Peyer's patch (tissue), 4 donors: ENCODE results near the gene ATP13A4. TPM values are rescaled to one million over a fixed set of nuclear protein-coding genes. Genes with fewer than 3 reads are reported as not detected.
"Not testable (repeated sequence)": the region's sequence is repeated elsewhere in the genome, so short reads cannot be mapped to it uniquely, and the experiment has no call there.

ENCODE experiments used
- DNase-seq, 3 donors: peaks; one replicate each; pipeline ENCODE4 v3.0.0-alpha.2; 2017 to 2019
- H3K27ac ChIP-seq, 4 donors: fragments of 200-600 bp; sonication (generic); one replicate each; pipeline ENCODE4 v1.5.1; 2016 to 2019
- H3K27me3 ChIP-seq, 2 donors: fragments of 200-600 bp; sonication (generic); one replicate each; pipeline ENCODE4 v1.5.1; 2019
- H3K36me3 ChIP-seq, 3 donors: fragments of 200-600 bp; sonication (generic); one replicate each; pipeline ENCODE4 v1.5.1; 2016 to 2019
- H3K4me1 ChIP-seq, 4 donors: fragments of 200-600 bp; sonication (generic); one replicate each; pipeline ENCODE4 v1.5.1; 2016 to 2019
- H3K4me3 ChIP-seq, 4 donors: fragments of 200-600 bp; sonication (generic); 1 replicate in 3 of 4; 2 replicates in 1 of 4; pipeline ENCODE4 v1.5.1; 2016 to 2019; ENCODE audit warnings: mild to moderate bottlenecking in 1 of 4
- H3K9me3 ChIP-seq, 4 donors: fragments of 200-600 bp; sonication (generic); one replicate each; pipeline ENCODE4 v1.5.1; 2016 to 2019; ENCODE audit warnings: mild to moderate bottlenecking in 1 of 4
- CTCF ChIP-seq, 6 experiments: fragments of 450-650 bp in 4 of 6; fragments of 200-600 bp in 2 of 6; sonication (generic) in 1 of 6; IDR thresholded peaks; one replicate each; pipeline ENCODE4 v1.5.1; 2017 to 2019; ENCODE audit warnings: antibody characterized with exemption in 6 of 6, mild to moderate bottlenecking in 3 of 6, moderate library complexity in 1 of 6
- POLR2A ChIP-seq, 2 donors: fragments of 450-650 bp; IDR thresholded peaks; one replicate each; pipeline ENCODE4 v1.5.1; 2017; ENCODE audit warnings: antibody characterized with exemption in 2 of 2, mild to moderate bottlenecking in 2 of 2, moderate library complexity in 2 of 2
- total RNA-seq, 4 donors: library from RNA; depleted of rRNA; stranded (reverse); fragments of >200 nt; gene quantifications; one replicate each; pipeline ENCODE4 v1.1.0, GENCODE V29; 2016

Gene ATP13A4
- total RNA-seq, 4 donors from 2014 or later, result 0.47 to 2.1 (median 1.1) TPM; not detected in 1

- Histone ChIP-seq H3K4me1 (no peaks in the 10 kb centered on the region), H3K27me3 (no peaks in the 10 kb centered on the region), H3K9me3 (no peaks in the 10 kb centered on the region), H3K4me3 (no peak overlapping the region), H3K27ac (no peak overlapping the region), H3K36me3 (no peaks in the 10 kb centered on the region)
- no peak for DNase-seq
- TF ChIP-seq CTCF (IDR thresholded peaks at IDR 0.05) (no peak), POLR2A (IDR thresholded peaks at IDR 0.05) (no peak)
These were observed 10.4 kb downstream of the ATP13A4 start for GRCh38 chr3:193544289-193544688.

- Histone ChIP-seq H3K9me3 (no peaks in the 10 kb centered on the region), H3K36me3 (no peaks in the 10 kb centered on the region), H3K27ac (no peak overlapping the region), H3K27me3 (no peaks in the 10 kb centered on the region), H3K4me3 (no peak overlapping the region), H3K4me1 (no peaks in the 10 kb centered on the region)
- no peak for TF ChIP-seq CTCF (IDR thresholded peaks at IDR 0.05)
- no peak for TF ChIP-seq POLR2A (IDR thresholded peaks at IDR 0.05)
- DNase-seq, result no peak
These were observed 24.2 kb downstream of the ATP13A4 start for GRCh38 chr3:193530231-193531165.

- not testable (repeated sequence) for DNase-seq, H3K9me3 ChIP-seq, H3K27me3 ChIP-seq, H3K4me1 ChIP-seq, H3K4me3 ChIP-seq, H3K27ac ChIP-seq, H3K36me3 ChIP-seq
These were observed 28.6 kb downstream of the ATP13A4 start for GRCh38 chr3:193526085-193526484.

GRCh38 chr3:193522473-193522872 is 32.2 kb downstream of the ATP13A4 start:
- no peak for DNase-seq
- H3K4me3 ChIP-seq, result no peak overlapping the region

GRCh38 chr3:193520738-193521137 is 34.0 kb downstream of the ATP13A4 start:
- H3K36me3 ChIP-seq, result no peaks in the 10 kb centered on the region
- no peaks in the 10 kb centered on the region for H3K4me1 ChIP-seq
- H3K27me3 ChIP-seq, result no peaks in the 10 kb centered on the region
- DNase-seq, result no peak
- H3K9me3 ChIP-seq, result no peaks in the 10 kb centered on the region
- no peak for TF ChIP-seq CTCF (IDR thresholded peaks at IDR 0.05)
- TF ChIP-seq POLR2A (IDR thresholded peaks at IDR 0.05), result no peak
- no peak overlapping the region for H3K27ac ChIP-seq
- H3K4me3 ChIP-seq, result no peak overlapping the region

More at GRCh38 chr3:193522473-193522872, 32.2 kb downstream of the ATP13A4 start:
- Histone ChIP-seq H3K9me3 (no peaks in the 10 kb centered on the region), H3K27me3 (no peaks in the 10 kb centered on the region), H3K27ac (no peak overlapping the region), H3K36me3 (no peaks in the 10 kb centered on the region), H3K4me1 (no peaks in the 10 kb centered on the region)
- no peak for TF ChIP-seq CTCF (IDR thresholded peaks at IDR 0.05)
- TF ChIP-seq POLR2A (IDR thresholded peaks at IDR 0.05), result no peak

GRCh38 chr3:193515966-193516365 is 38.7 kb downstream of the ATP13A4 start:
- no peak overlapping the region for H3K27ac ChIP-seq
- H3K9me3 ChIP-seq, result no peaks in the 10 kb centered on the region
- no peak for DNase-seq
- H3K27me3 ChIP-seq, result no peaks in the 10 kb centered on the region
- H3K4me3 ChIP-seq, result no peak overlapping the region
- H3K4me1 ChIP-seq, result no peaks in the 10 kb centered on the region
- H3K36me3 ChIP-seq, result no peaks in the 10 kb centered on the region
- TF ChIP-seq CTCF (IDR thresholded peaks at IDR 0.05) (no peak), POLR2A (IDR thresholded peaks at IDR 0.05) (no peak)
